Panc1 (cell line): Measurements from ENCODE around the gene IQCH. TPM values are rescaled to one million over a fixed set of nuclear protein-coding genes. Genes with fewer than 3 reads are reported as not detected.
"Not testable (repeated sequence)": the region's sequence is repeated elsewhere in the genome, so short reads cannot be mapped to it uniquely, and the experiment has no call there.

ENCODE experiments used
- ATAC-seq: fragments of 200-7000 bp; cut with Tn5 transposase; 2 replicates; pipeline ENCODE4 v1.9.1; 2020; ENCODE audit warnings: mild to moderate bottlenecking, moderate library complexity
- BruUV-seq: library from RNA; stranded (reverse); fragments of 400-500 nt; replicated peaks from 2 replicates; lab custom pipeline; 2021; lab: Mats Ljungman, UMichigan
- CTCF ChIA-PET: fragments of 300-600 bp; sonication (Branson Sonifier 250); formaldehyde crosslinking; loops from one replicate; lab custom pipeline; 2022; ENCODE audit warnings: antibody characterized with exemption; lab: Charles Lee
- POLR2A ChIA-PET: fragments of 300-600 bp; sonication (Branson Sonifier 250); formaldehyde crosslinking; loops from one replicate; lab custom pipeline; 2022; ENCODE audit warnings: antibody characterized with exemption; lab: Charles Lee
- DNase-seq: peaks from one replicate; pipeline ENCODE4 v3.0.0-alpha.2; 2010; ENCODE audit warnings: low read depth, low spot score
- H3K27ac ChIP-seq: 2 replicates; pipeline ENCODE4 v1.5.1; 2011; ENCODE audit warnings: mild to moderate bottlenecking, low read length, inconsistent platforms
- H3K27me3 ChIP-seq: fragments of 200-500 bp; sonication (Bioruptor generic); 2 replicates; pipeline ENCODE4 v1.6.0; 2014; ENCODE audit warnings: low read length, inconsistent platforms; ENCODE audit not compliant: control insufficient read depth, insufficient read depth
- H3K36me3 ChIP-seq: fragments of 200-500 bp; sonication (Bioruptor generic); 2 replicates; pipeline ENCODE4 v1.5.1; 2014; ENCODE audit warnings: inconsistent platforms, mild to moderate bottlenecking, low read length, moderate library complexity; ENCODE audit not compliant: control insufficient read depth, insufficient read depth
- H3K4me1 ChIP-seq: 2 replicates; pipeline ENCODE4 v1.5.1; 2011; ENCODE audit warnings: inconsistent platforms, mild to moderate bottlenecking, low read length, moderate library complexity; ENCODE audit not compliant: control insufficient read depth, insufficient read depth
- H3K4me3 ChIP-seq, 2 experiments: 2 replicates each; pipeline ENCODE4 v1.5.1; 2011 to 2012; ENCODE audit warnings: low read depth in 2 of 2, low read length in 2 of 2, mild to moderate bottlenecking in 2 of 2, inconsistent platforms in 1 of 2, moderate library complexity in 1 of 2
- H3K9me3 ChIP-seq: fragments of 200-500 bp; sonication (Bioruptor generic); 2 replicates; pipeline ENCODE4 v1.5.1; 2014; ENCODE audit warnings: low read depth, mild to moderate bottlenecking, inconsistent platforms, low read length, moderate library complexity; ENCODE audit not compliant: control insufficient read depth, insufficient read depth
- CTCF ChIP-seq: fragments of 450-650 bp; IDR thresholded peaks from 2 replicates; pipeline ENCODE4 v1.5.1; 2017; ENCODE audit warnings: mild to moderate bottlenecking
- POLR2AphosphoS5 ChIP-seq: IDR thresholded peaks from 2 replicates; pipeline ENCODE4 v1.6.1; 2012; ENCODE audit warnings: mild to moderate bottlenecking, low read depth, low read length, moderate library complexity
- REST ChIP-seq, 2 experiments: IDR thresholded peaks; 2 replicates each; pipeline ENCODE4 v1.6.1; 2011 to 2012; ENCODE audit warnings: low read depth in 2 of 2, control low read depth in 1 of 2, low read length in 1 of 2, mild to moderate bottlenecking in 1 of 2, moderate library complexity in 1 of 2; ENCODE audit not compliant: insufficient read depth in 1 of 2
- SIN3A ChIP-seq: IDR thresholded peaks from 2 replicates; pipeline ENCODE4 v1.6.1; 2012; ENCODE audit warnings: low read depth, mild to moderate bottlenecking, low read length, moderate library complexity, borderline replicate concordance; ENCODE audit not compliant: insufficient read depth
- TCF7L2 ChIP-seq: IDR thresholded peaks from 2 replicates; pipeline ENCODE4 v1.6.1; 2011; ENCODE audit warnings: mild to moderate bottlenecking, low read depth, low read length, inconsistent platforms
- in situ Hi-C: cut with HindIII; loops from 2 replicates; pipeline ENCODE4 v1.10.0; 2016; ENCODE audit warnings: low sequenced_read_pairs, low pct_unique_long_range_greater_than_20kb
- intact Hi-C: fragments of 100-400 bp; cut with micrococcal nuclease; formaldehyde crosslinking; loops from one replicate; pipeline ENCODE4 v1.10.0; 2022; ENCODE audit not compliant: unreplicated experiment
- total RNA-seq: library from RNA; stranded (reverse); gene quantifications from one replicate; pipeline ENCODE4 v1.2.1, GENCODE V29; 2021; ENCODE audit not compliant: unreplicated experiment

Gene IQCH
- total RNA-seq, 1 experiment from 2014 or later = 3.9 TPM

- BruUV-seq = no TSS peak
- peaks cover 20% of the 10 kb centered on the region for H3K4me1 ChIP-seq
- in situ Hi-C loops (no loop called here), intact Hi-C loops (no loop called here)
- ATAC-seq (no peak), DNase-seq (no peak)
- CTCF ChIA-PET = no interaction called here
- peaks cover 4% of the 10 kb centered on the region; the same call in 1 of the 2 replicates for H3K36me3 ChIP-seq
- H3K27me3 ChIP-seq = no peaks in the 10 kb centered on the region
- TF ChIP-seq POLR2AphosphoS5 (no peak), REST (IDR thresholded peaks at IDR 0.05; ENCODE audit: insufficient read depth in 1 of 2, low read depth in 2 of 2, low read length in 1 of 2) (no peak), TCF7L2 (no peak), CTCF (no peak), SIN3A (no peak)
- H3K4me3 ChIP-seq = no peak overlapping the region
- POLR2A ChIA-PET = no interaction called here
- no peaks in the 10 kb centered on the region for H3K9me3 ChIP-seq
- H3K27ac ChIP-seq = no peak overlapping the region
Measured at GRCh38 chr15:67256051-67256450, 1.5 kb downstream of the IQCH start.

GRCh38 chr15:67258412-67258811 lies 3.8 kb downstream of the IQCH start:
- CTCF ChIA-PET = not testable (repeated sequence)
- POLR2A ChIA-PET = interaction anchor here (0.7 kb wide), 1 partner anchor 155 kb away, joined by 3 read pairs; no protein-coding TSS in a partner anchor

GRCh38 chr15:67259379-67259778 lies 4.8 kb downstream of the IQCH start:
- POLR2A ChIA-PET = no interaction called here
- in situ Hi-C loops = no loop called here
- BruUV-seq = no TSS peak

More at GRCh38 chr15:67258412-67258811, 3.8 kb downstream of the IQCH start:
- H3K27ac ChIP-seq, intact Hi-C loops, H3K27me3 ChIP-seq, H3K4me1 ChIP-seq, ATAC-seq, H3K4me3 ChIP-seq, H3K36me3 ChIP-seq, BruUV-seq, in situ Hi-C loops, DNase-seq, H3K9me3 ChIP-seq: not testable (repeated sequence)

More at GRCh38 chr15:67259379-67259778, 4.8 kb downstream of the IQCH start:
- Histone ChIP-seq H3K9me3 (no peaks in the 10 kb centered on the region), H3K36me3 (no peaks in the 10 kb centered on the region), H3K27me3 (no peaks in the 10 kb centered on the region), H3K4me1 (peaks cover 5% of the 10 kb centered on the region), H3K4me3 (no peak overlapping the region), H3K27ac (no peak overlapping the region)
- ATAC-seq (no peak), DNase-seq (no peak)
- TF ChIP-seq POLR2AphosphoS5 (no peak), CTCF (no peak), SIN3A (no peak), REST (IDR thresholded peaks at IDR 0.05; ENCODE audit: insufficient read depth in 1 of 2, low read depth in 2 of 2, low read length in 1 of 2) (no peak), TCF7L2 (no peak)
- intact Hi-C loops = no loop called here
- CTCF ChIA-PET = no interaction called here
